ENCODE results near the gene LEAP2. TPM values are rescaled to one million over a fixed set of nuclear protein-coding genes. Genes with fewer than 3 reads are reported as not detected.

Gene LEAP2
- total RNA-seq, 1 experiment from 2014 or later: 0.36 TPM

- BruUV-seq (replicated peaks): no TSS peak
- TF ChIP-seq EZH2 (IDR thresholded peaks at IDR 0.05; ENCODE audit: low read length, unreplicated experiment) (no peak), CTCF (conservative IDR thresholded peaks at IDR 0.05; ENCODE audit: low read depth, low read length) (no peak), EZH2phosphoT487 (IDR thresholded peaks at IDR 0.05; ENCODE audit: borderline replicate concordance, low read length) (no peak)
- ATAC-seq: no peak
- Histone ChIP-seq H3F3A (ENCODE audit: low read length, unreplicated experiment) (no peaks in the 10 kb centered on the region), H4K20me1 (ENCODE audit: low read length) (no peaks in the 10 kb centered on the region), H3K9ac (ENCODE audit: low read length) (no peak overlapping the region), H3K4me2 (ENCODE audit: low read length) (no peak overlapping the region), H3K27ac (ENCODE audit: low read length) (no peak overlapping the region), H3K4me1 (ENCODE audit: insufficient read depth, low read length) (peaks cover 32% of the 10 kb centered on the region), H3K79me2 (ENCODE audit: low read length) (no peaks in the 10 kb centered on the region), H3K9me2 (replicated peaks; ENCODE audit: low read length) (no peaks in the 10 kb centered on the region), H3K9me3 (ENCODE audit: low read length) (no peaks in the 10 kb centered on the region), H2AFZ (ENCODE audit: low read length) (no peak overlapping the region), H3K4me3 (ENCODE audit: low read length) (no peak overlapping the region), H3K36me3 (ENCODE audit: low read depth, low read length) (no peaks in the 10 kb centered on the region), H3K27me3 (ENCODE audit: low read length) (no peaks in the 10 kb centered on the region)
- intact Hi-C loops (cut with micrococcal nuclease): no loop called here
- peak; percentile 10 for DNase-seq
- ChIA-PET POLR2A (ENCODE audit: unreplicated experiment) (no interaction called here), CTCF (no interaction called here)
Measured at GRCh38 chr5:132841305-132841704, 32.2 kb upstream of the LEAP2 start.

GRCh38 chr5:132848270-132848669 lies 25.2 kb upstream of the LEAP2 start:
- no peaks in the 10 kb centered on the region for H3K4me1 ChIP-seq (ENCODE audit: insufficient read depth, low read length)
- ChIA-PET POLR2A (ENCODE audit: unreplicated experiment) (no interaction called here), CTCF (no interaction called here)
- DNase-seq: no peak
- intact Hi-C loops (cut with micrococcal nuclease): no loop called here
- H4K20me1 ChIP-seq (ENCODE audit: low read length): no peaks in the 10 kb centered on the region
- H3K79me2 ChIP-seq (ENCODE audit: low read length): no peaks in the 10 kb centered on the region
- no peak overlapping the region for H3K27ac ChIP-seq (ENCODE audit: low read length)
- no peaks in the 10 kb centered on the region for H3K27me3 ChIP-seq (ENCODE audit: low read length)
- H3K36me3 ChIP-seq (ENCODE audit: low read depth, low read length): no peaks in the 10 kb centered on the region
- H3K9ac ChIP-seq (ENCODE audit: low read length): no peak overlapping the region
- no peak overlapping the region for H2AFZ ChIP-seq (ENCODE audit: low read length)
- H3K9me3 ChIP-seq (ENCODE audit: low read length): no peaks in the 10 kb centered on the region
- ATAC-seq: no peak
- H3K9me2 ChIP-seq (replicated peaks; ENCODE audit: low read length): no peaks in the 10 kb centered on the region
- TF ChIP-seq CTCF (conservative IDR thresholded peaks at IDR 0.05; ENCODE audit: low read depth, low read length): no peak
- no peak for TF ChIP-seq EZH2 (IDR thresholded peaks at IDR 0.05; ENCODE audit: low read length, unreplicated experiment)
- no peak for TF ChIP-seq EZH2phosphoT487 (IDR thresholded peaks at IDR 0.05; ENCODE audit: borderline replicate concordance, low read length)
- H3K4me3 ChIP-seq (ENCODE audit: low read length): no peak overlapping the region
- H3K4me2 ChIP-seq (ENCODE audit: low read length): no peak overlapping the region
- H3F3A ChIP-seq (ENCODE audit: low read length, unreplicated experiment): no peaks in the 10 kb centered on the region
- no TSS peak for BruUV-seq (replicated peaks)

GRCh38 chr5:132849347-132849746 lies 24.1 kb upstream of the LEAP2 start:
- Histone ChIP-seq H3K27me3 (ENCODE audit: low read length) (no peaks in the 10 kb centered on the region), H3K9ac (ENCODE audit: low read length) (no peak overlapping the region), H3K9me2 (replicated peaks; ENCODE audit: low read length) (no peaks in the 10 kb centered on the region), H3K9me3 (ENCODE audit: low read length) (no peaks in the 10 kb centered on the region), H3K27ac (ENCODE audit: low read length) (no peak overlapping the region), H3F3A (ENCODE audit: low read length, unreplicated experiment) (no peaks in the 10 kb centered on the region), H4K20me1 (ENCODE audit: low read length) (no peaks in the 10 kb centered on the region), H3K4me3 (ENCODE audit: low read length) (no peak overlapping the region), H3K4me1 (ENCODE audit: insufficient read depth, low read length) (no peaks in the 10 kb centered on the region), H2AFZ (ENCODE audit: low read length) (no peak overlapping the region), H3K79me2 (ENCODE audit: low read length) (no peaks in the 10 kb centered on the region), H3K4me2 (ENCODE audit: low read length) (no peak overlapping the region), H3K36me3 (ENCODE audit: low read depth, low read length) (no peaks in the 10 kb centered on the region)
- ChIA-PET POLR2A (ENCODE audit: unreplicated experiment) (no interaction called here), CTCF (no interaction called here)
- no peak for ATAC-seq
- no peak for DNase-seq
- intact Hi-C loops (cut with micrococcal nuclease): no loop called here
- no TSS peak for BruUV-seq (replicated peaks)
- no peak for TF ChIP-seq EZH2phosphoT487 (IDR thresholded peaks at IDR 0.05; ENCODE audit: borderline replicate concordance, low read length)
- TF ChIP-seq EZH2 (IDR thresholded peaks at IDR 0.05; ENCODE audit: low read length, unreplicated experiment): no peak
- TF ChIP-seq CTCF (conservative IDR thresholded peaks at IDR 0.05; ENCODE audit: low read depth, low read length): no peak
